Measurements from ENCODE around the gene MRTFB. TPM values are rescaled to one million over a fixed set of nuclear protein-coding genes. Genes with fewer than 3 reads are reported as not detected.

MRTFB gene
- polyA plus RNA-seq, 1 experiment = 10.5 TPM

GRCh38 chr16:14236401-14236800 is 165.3 kb downstream of the MRTFB start:
- H3K27me3 ChIP-seq (ENCODE audit: control insufficient read depth, insufficient read depth, low read length) = no peaks in the 10 kb centered on the region

GRCh38 chr16:14238756-14239155 is 167.6 kb downstream of the MRTFB start:
- H3K27ac ChIP-seq (ENCODE audit: low read depth, low read length) = no peak overlapping the region
- DNase-seq (ENCODE audit: low read depth, low spot score) = no peak
- no peaks in the 10 kb centered on the region for H3K27me3 ChIP-seq (ENCODE audit: control insufficient read depth, insufficient read depth, low read length)
- CTCF ChIA-PET = interaction anchor here (1.0 to 3.7 kb wide), 3 partner anchors 11 to 353 kb away, joined by 3 to 30 read pairs (median 21); no protein-coding TSS in a partner anchor
- no peak overlapping the region for H3K4me3 ChIP-seq (ENCODE audit: low read depth, low read length)
- POLR2A ChIA-PET = no interaction called here
- no peak for TF ChIP-seq CTCF (IDR thresholded peaks at IDR 0.05; ENCODE audit: low read depth, low read length)
- H3K9me3 ChIP-seq (ENCODE audit: control insufficient read depth, insufficient read depth, low read length) = no peaks in the 10 kb centered on the region

More at GRCh38 chr16:14236401-14236800, 165.3 kb downstream of the MRTFB start:
- TF ChIP-seq CTCF (IDR thresholded peaks at IDR 0.05; ENCODE audit: low read depth, low read length) = no peak
- Histone ChIP-seq H3K4me3 (ENCODE audit: low read depth, low read length) (no peak overlapping the region), H3K9me3 (ENCODE audit: control insufficient read depth, insufficient read depth, low read length) (no peaks in the 10 kb centered on the region), H3K27ac (ENCODE audit: low read depth, low read length) (no peak overlapping the region)
- ChIA-PET POLR2A (no interaction called here), CTCF (interaction anchor here (1.1 kb wide), 1 partner anchor 317 kb away, joined by 3 read pairs; the partner anchor contains the start of gene ERCC4)
- no peak for DNase-seq (ENCODE audit: low read depth, low spot score)

DNA sequence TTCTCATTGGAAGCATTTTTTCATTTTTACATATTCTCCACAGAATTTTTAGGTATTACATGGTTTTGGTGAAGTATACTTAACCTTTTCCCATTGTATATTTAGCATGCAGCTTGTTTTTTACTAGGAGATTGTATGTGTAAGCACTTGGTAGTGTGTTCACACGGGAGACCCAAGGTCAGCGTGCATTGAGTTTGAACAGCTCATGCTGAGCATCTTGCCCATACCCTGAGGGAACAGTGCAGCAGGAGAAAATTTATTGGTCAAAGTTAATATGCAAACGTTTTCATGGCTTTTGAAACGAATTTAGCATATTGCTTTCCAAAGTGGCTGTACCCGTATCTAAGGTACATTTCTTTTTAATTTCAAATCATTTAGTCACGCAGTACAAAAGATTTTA is 168.7 kb downstream of the MRTFB start:
- POLR2A ChIA-PET = no interaction called here
- Histone ChIP-seq H3K27ac (ENCODE audit: low read depth, low read length) (no peak overlapping the region), H3K27me3 (ENCODE audit: control insufficient read depth, insufficient read depth, low read length) (no peaks in the 10 kb centered on the region), H3K4me3 (ENCODE audit: low read depth, low read length) (no peak overlapping the region), H3K9me3 (ENCODE audit: control insufficient read depth, insufficient read depth, low read length) (no peaks in the 10 kb centered on the region)
- DNase-seq (ENCODE audit: low read depth, low spot score) = no peak
- CTCF ChIA-PET = interaction anchor here (1.0 to 3.7 kb wide), 3 partner anchors 10 to 352 kb away, joined by 3 to 30 read pairs (median 21); no protein-coding TSS in a partner anchor
- no peak for TF ChIP-seq CTCF (IDR thresholded peaks at IDR 0.05; ENCODE audit: low read depth, low read length)

DNA sequence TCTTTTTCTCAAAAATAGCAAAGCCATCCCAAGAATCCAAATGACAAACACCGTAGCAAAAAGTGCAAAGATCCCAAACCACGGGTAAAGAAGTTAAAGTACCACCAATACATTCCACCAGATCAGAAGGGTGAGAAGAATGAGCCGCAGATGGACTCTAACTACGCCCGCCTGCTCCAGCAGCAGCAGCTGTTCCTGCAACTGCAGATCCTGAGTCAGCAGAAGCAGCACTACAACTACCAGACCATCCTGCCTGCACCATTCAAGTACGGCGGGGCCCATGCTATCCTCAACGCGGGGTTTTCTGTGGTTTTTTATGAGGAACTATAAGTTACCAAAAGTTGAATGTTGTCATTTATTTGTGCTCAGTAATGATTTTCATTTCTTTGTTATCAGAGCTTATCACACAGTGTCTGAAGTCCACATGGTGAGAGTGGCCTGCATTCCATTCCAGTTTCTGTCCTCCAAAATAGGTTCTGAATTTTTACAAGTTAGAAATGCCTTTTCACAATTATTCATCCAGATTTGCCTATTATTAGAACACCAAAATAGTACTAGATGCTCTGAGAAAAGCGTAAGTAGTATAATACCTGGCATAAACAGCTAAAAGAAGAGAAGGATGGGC is 169.2 kb downstream of the MRTFB start:
- Histone ChIP-seq H3K9me3 (ENCODE audit: control insufficient read depth, insufficient read depth, low read length) (no peaks in the 10 kb centered on the region), H3K27me3 (ENCODE audit: control insufficient read depth, insufficient read depth, low read length) (no peaks in the 10 kb centered on the region), H3K27ac (ENCODE audit: low read depth, low read length) (no peak overlapping the region), H3K4me3 (ENCODE audit: low read depth, low read length) (no peak overlapping the region)
- TF ChIP-seq CTCF (IDR thresholded peaks at IDR 0.05; ENCODE audit: low read depth, low read length) = no peak
- CTCF ChIA-PET = interaction anchor here (1.1 to 3.7 kb wide), 4 partner anchors 9 to 320 kb away, joined by 3 to 30 read pairs (median 12); partner anchors contain the start of gene ERCC4
- POLR2A ChIA-PET = no interaction called here
- no peak for DNase-seq (ENCODE audit: low read depth, low spot score)

GRCh38 chr16:14240964-14241363 is 169.8 kb downstream of the MRTFB start:
- H3K27me3 ChIP-seq (ENCODE audit: control insufficient read depth, insufficient read depth, low read length) = no peaks in the 10 kb centered on the region
- POLR2A ChIA-PET = no interaction called here
- CTCF ChIA-PET = interaction anchor here (1.1 to 3.7 kb wide), 5 partner anchors 9 to 321 kb away, joined by 3 to 30 read pairs (median 3); partner anchors contain the start of gene ERCC4
- DNase-seq (ENCODE audit: low read depth, low spot score) = no peak
- TF ChIP-seq CTCF (IDR thresholded peaks at IDR 0.05; ENCODE audit: low read depth, low read length) = no peak
- no peaks in the 10 kb centered on the region for H3K9me3 ChIP-seq (ENCODE audit: control insufficient read depth, insufficient read depth, low read length)
- H3K4me3 ChIP-seq (ENCODE audit: low read depth, low read length) = no peak overlapping the region
- no peak overlapping the region for H3K27ac ChIP-seq (ENCODE audit: low read depth, low read length)

All from AG04450 (cell line).